Measurements from ENCODE around the gene ROBO2.

The ROBO2 gene

DNA sequence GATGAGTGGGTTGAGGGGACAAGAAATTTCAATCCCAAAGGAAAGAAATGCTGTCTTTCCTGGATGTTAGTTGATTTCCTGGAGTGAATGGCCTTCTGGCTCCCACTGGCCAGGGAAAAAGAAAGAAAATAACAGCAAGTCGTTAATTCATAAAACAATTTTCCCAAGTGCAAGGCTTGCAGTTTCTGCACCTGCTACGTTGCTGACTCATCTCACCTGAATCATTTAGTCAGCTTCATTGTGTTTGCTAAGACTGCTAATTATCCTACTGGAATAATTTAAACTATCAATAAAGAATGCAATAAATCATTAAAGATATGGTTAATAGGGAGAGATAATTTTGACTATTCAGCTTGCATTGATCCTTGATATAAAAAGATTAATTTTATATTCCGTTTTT lies 387.6 kb downstream of the ROBO2 start:
- no peak for DNase-seq

DNA sequence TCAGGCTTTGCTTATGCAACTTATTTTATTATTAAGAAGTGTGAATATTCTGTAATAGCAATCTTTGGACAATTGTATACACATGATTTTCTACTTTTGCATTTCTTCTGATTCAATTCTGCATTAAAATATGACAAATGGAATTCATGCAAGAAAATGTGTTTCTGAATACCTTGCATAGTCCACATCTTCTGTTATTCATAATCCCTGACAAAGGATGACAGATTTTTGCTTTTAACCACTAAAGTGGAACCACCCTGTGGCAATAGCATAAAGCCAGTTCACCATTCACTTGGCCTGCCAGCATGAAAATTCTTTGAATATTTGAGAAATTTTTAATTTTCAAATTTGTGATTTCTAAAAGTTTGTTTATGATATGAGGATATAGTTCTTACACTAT lies 397.0 kb downstream of the ROBO2 start:
- no peak for DNase-seq

DNA sequence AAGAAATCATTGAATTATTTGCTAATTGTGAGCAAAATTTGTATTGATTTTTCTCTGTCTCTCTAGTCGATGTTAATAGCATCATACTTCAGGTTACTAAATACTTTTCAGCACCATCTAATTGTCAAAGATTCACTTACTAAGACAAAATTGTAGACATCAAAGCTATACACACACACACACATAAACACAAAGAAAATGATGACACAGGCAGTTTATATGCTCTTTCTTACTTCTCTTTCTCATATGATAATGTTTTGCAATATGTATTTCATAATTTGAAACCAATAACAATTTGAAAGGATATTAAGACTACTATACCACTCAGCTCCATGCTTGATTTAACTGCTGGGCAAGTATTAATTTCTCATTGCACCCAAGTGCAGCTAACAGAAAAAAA lies 406.2 kb downstream of the ROBO2 start:
- no peak for DNase-seq

DNA sequence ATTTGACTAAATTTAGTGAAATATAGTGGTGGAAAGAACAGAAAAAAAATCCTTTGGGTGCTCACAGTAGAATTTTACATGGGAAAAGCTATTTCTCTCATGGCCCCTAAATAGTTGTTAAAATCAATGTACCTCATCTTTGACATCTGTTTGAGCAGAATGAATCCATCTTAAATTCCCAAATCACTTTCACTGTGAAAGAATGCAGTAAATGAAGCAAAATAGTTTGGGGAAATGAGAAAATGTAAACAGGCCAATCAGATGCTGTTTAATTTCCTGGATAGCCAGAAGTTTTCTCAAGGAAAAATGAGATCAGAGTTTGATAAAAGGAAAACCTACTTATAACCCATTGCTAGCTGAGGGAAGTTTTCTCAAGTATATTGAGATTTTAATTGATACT lies 406.9 kb downstream of the ROBO2 start:
- DNase-seq, result no peak

DNA sequence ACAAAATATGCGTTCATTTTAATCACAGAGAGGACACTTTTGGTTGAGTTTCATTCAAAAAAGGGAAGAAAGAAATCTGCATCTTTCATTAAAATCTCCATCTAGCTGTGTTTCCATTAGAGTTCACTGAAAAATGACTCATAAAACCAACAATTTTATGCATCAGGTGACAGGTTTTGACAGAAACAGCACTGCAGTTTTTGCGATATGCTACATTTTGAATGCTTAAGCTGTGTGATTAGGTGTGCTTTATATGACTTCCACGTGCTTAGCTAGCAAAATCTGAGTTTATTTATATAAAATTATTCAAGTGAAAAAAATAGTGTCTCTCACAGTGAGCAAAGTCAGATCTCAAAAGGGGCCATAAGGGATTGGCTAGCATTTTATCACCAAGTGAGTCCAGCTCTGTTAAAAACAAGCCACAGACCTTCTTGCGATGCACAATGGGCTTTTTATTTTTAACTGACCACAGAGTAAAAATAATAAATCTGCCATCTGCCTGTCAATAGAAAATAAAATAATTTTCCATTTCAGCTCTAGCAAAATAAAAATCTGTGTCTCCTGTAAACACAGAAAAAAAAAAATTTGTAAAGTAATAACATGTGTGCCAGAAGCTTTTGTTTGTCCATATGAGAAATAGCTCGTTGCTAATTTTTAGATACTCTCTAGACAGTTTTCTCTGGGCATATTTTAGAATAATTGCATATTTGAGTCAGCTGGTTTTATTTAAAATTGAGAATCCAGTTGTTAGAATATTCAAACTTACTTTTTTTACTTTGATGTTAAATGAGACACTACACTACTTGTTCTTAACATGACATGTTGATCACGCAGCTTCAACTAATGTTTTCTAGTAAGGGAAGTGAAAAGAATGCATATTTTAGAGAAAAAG lies 409.8 kb downstream of the ROBO2 start:
- DNase-seq, result no peak

DNA sequence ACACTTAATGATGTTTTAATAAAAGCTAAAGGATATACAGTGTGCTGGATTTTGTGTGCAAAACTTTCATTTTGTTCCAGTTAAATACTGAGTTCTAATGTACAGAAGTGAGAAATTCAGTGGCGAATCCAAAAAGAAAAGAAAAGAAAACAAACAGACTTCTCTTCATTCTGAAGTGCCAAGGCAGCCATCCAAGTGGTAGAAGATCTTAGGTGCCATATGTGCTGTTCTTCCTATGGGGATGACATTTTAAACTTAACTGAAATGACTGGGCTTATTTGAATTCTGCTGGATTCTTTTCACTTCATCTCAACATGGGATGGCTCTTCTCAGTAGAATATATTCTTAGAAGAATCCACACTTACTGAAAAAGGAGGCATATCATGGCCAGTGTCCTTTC lies 416.5 kb downstream of the ROBO2 start:
- no peak for DNase-seq

DNA sequence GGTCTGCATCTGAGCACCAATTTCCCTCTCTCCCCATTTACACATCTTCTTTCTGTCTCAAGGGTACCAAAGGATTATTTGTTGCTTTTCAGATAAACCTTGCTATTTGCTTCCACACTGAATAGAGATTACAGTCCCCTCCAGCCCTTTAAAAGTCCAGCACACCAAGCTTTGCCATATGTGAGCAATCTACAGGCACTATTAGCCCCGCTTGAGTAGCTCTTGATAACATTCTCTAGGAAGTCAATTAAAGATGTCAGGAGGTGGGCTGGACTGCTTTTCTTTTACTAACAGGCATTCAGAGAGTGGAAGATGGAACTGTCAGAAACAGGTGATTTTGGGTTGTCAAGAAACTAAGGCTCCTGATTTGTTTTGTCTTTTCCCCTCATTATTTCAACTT lies 417.0 kb downstream of the ROBO2 start:
- no peak for DNase-seq

DNA sequence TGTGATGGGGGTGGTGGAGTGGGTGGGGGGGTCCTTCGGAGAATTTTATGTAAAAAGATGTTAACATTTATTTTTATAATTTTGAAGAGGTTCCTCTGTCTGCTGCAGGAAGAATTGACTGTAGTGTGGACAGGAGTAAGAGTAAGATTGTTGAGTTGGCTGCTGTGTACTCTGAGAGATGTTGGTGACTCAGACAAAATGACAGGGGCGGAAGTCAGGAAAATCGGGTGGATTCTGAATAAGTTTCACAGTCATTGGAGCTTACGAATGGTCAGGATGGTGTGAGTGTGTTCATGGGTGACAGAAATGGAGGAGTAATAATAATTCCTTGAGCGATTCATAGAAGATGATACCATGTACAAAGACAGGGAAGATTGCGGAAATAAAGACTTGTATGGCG lies 420.0 kb downstream of the ROBO2 start:
- DNase-seq, result no peak

DNA sequence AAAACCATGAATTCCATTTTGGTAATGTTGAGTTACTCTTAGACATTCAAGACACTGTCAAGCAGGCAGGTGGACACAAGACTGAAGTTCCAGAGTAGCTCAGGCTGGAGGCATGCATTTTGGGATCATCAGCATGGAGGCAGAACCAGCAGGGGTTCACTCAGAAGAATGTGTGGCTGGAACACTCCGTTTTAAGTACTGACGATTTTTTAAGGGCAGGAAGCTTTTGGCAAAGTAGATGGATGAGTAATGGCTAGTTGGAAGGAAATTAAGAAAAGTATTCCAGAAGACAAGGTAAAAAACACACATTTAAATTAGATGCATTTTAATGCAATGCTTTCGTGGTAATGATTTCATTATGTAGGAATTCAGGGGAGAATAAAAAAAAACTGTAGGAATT lies 420.4 kb downstream of the ROBO2 start:
- no peak for DNase-seq

DNA sequence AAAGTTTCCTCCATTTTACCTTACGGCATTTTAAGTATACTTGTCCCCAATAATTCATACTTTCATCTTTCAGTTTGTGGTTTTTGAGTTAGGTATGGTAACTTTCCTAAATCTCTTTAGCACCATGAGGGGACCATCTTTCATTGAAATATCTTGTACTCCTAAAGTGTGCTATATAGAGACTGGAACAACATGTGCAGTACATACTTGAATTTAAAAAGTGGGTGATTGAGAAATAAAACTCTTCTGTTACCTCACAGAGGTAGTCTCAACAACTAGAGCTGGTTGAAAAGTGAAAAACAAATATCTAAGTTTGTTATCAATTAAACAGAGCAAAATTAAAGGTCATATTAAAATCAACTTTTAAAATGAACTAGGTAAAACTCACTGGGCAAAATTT lies 423.1 kb downstream of the ROBO2 start:
- DNase-seq, result no peak

DNA sequence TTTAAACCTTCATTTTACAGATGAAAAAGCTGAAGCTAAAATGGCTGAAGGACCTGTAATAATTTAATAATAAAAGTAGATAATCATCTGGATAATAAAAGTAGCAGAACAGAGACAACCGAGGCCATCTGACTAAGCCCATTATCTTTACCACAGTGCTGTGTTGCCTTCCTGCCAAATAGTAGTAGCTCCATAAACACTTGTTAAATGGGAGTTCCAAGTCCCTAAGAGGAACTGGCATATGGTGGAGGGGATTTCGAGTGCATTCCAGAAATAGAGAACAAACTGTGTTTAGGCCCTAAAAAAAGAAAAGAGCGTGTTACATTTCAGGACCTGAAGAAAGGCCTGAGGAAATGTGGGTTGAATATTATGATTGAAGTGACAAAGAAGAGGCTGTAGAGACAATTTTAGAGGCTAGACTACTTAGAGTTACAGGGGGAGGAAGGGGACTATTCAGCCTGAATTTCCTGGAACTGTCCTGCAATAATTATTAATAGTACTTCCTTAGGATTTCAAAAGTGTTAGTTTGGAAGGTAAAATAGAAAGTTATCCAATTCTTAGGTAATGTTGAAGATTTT lies 424.3 kb downstream of the ROBO2 start:
- DNase-seq, result no peak

DNA sequence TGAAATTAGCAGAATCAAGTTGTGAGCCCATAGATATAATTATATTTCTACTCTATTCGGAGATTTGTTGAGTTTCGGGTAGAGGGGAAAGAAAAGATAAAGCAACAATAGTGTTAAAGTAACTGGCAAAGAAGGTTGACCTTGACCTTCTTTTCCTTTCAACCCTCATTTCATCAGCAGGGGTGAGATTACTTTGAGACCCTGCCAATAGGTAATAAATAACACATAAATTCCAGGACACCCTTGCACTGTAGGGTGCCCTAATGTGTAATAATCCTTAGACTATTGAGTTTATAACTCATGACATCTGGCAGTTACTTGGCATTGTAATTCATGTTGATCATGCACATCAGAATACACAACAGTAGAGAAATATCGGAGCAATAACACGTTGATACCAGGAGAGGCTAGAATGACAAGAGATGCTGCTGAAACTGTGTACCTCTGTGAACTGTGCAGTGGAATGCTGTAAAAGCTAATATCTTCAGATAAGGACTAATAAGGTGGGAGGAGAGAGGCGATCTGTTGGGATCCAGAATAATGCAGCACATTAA lies 426.7 kb downstream of the ROBO2 start:
- DNase-seq, result no peak

DNA sequence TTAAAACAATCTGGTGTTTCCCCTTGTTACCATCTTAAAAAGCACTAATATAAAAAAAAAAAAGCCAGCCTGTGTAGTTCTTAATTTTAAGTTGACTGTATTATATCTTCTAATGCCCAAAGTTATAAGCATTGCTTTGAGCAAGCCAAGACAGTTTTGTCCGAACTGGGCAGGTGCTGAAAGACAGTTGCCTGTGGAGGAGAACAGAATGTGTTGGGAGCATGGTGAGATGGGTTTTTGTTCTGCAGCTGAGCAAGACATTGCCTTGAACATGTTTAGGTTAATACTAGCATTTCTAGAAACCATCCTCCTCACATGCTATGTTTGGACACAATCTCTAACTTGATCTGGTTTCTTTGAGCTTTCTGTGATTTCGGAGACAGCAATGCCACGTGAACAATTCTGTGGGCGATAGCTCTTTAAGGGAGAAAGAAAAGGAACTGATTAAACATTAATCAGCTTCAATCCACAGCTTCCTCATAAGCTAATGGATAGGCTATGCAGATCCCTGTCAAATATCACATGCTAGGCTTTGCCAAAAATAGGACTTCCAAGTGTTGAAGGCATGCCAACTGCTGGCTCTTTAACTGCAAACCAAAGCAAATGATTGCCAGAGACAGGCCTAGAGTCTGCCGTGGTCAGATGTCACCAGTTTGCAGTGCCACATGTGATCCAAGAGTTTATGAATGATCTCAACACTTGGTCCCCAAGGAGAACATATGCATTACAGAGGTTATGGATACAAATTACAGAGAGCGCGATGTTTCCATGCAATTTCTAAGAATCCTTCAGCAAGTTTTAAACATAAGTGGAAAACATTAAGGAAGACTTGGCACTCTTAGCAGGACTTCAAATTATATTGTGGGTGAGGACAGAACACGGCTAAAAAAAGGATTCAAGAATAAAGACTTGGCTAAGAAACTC lies 428.1 kb downstream of the ROBO2 start:
- DNase-seq, result peak; percentile 3

DNA sequence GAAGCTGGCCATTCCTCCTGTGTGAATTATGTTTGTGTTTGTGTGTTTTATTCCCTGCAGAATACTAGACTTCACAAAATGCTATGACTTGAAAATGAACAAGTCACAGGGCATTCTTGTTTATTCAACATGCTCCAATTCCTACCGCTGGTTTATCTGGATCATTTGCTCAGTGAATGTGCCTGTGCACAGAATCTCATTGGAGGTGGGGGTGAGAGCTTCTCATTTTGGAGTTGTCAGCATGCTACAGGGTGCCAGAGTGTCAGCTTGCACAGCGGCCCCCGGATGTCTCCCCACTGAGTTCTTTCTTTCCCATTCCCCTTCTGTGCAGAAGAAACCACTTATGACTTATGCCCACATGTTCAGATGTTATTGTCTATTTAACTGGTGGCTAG lies 428.7 kb downstream of the ROBO2 start:
- DNase-seq, result no peak

DNA sequence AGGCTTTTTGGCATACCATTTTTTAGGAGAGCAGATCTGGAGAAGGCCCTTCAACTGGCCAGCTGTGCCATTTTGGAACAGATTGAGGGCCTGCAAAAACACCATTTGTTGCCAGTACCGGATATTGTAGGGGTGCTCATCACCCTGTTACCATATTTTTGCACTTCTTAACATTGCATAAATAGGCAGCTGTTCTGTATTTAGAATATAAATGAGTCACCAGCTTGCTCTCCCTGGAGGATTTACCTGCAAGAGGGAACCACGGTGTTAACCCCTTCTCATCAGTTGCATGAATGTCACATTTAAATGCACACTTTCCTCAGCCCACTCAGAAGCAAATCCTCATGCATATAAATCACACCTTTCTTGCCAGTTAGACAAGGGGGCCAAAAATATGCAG lies 435.6 kb downstream of the ROBO2 start:
- no peak for DNase-seq

DNA sequence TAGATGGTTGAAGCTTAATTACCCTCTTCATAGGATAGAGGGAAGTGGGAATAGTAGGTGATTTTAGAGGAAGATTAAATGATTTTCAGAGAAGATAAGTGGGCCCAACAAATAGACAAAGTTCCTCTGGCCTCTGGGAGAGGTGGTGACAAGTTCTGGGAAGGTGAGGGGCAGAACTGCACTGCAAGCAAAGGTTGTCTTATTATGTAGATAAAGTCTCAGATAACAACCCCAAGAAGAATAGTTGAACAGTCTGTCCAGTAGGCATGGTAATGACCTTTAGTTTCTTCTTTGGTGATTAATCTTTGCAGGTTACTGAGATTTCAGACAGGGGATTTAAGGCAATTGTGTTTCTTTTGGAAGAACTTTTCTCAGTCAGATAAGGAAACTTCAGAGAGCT lies 439.1 kb downstream of the ROBO2 start:
- no peak for DNase-seq

DNA sequence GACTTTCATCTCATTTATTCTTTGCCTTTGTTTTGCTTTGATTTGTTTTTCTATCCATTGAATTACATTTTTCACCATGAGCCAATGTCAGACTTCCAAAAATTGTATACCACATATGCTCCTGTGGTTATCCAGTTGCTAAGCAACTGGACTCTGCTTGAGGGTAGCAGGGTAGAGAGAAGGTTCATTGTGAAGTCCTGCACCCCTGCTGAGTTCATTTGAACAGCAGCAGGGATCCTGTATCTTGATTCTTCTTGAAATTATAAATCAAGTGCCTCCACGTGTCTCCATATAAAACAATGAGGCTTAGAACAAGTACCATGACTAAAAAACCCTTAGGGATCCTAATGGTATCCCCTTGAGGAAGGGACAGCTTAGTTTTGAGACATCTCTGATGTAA lies 449.3 kb downstream of the ROBO2 start:
- DNase-seq, result no peak

DNA sequence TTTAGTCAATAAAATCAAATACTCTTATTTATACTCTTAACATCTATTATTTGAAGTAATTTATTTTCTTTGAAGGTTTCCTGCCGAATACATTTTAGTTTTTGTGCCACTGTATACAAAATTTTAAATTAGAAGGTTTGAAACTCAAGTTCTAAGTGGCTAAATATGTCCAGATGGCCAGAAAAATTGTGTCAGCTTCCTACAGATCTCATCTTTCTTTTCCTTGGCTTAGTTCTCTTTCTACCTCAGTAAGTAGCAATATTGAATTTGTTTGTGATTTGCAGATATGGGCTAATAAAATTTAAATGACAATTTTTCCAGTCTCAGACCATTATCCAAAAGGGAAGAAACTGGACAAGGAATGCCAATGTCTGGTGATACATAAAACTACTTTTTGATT lies 452.1 kb downstream of the ROBO2 start:
- DNase-seq, result no peak

DNA sequence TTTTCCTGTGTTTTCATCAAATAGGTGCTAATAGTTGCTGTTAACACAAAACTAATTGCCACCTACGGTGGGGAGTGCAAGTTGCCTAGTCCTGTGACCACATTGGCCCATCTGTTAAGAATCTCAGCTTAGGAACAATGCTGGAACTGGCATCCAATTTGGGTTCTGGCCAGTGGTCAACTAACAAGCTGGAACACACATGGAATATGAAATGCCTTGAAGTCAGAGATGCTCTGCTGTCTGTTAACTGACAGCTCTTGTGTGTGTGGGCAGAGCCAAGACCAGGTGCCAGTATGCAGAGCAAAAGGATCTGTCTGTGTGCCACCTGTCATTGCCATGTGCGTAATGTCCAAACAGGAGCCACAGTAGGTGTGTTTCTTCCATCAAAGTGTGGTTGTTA lies 460.8 kb downstream of the ROBO2 start:
- DNase-seq, result no peak

DNA sequence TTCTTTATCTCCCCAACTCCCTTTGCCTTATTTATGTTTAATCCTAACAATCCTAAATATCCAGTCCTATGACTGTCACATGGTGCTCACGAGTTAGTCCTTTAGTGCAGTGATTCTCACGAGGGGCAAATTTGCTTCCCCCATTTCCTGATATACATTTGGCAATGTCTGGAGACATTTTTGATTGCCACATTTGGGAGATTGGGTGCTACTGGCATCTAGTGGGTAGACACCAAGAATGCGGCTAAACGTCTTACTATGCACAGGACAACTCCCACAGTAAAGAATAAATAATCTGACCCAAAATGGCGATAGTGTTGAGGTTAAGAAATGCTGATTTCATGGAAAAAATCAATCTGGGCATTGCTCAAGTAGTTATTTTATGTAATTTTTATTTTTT lies 466.5 kb downstream of the ROBO2 start:
- DNase-seq, result no peak

DNA sequence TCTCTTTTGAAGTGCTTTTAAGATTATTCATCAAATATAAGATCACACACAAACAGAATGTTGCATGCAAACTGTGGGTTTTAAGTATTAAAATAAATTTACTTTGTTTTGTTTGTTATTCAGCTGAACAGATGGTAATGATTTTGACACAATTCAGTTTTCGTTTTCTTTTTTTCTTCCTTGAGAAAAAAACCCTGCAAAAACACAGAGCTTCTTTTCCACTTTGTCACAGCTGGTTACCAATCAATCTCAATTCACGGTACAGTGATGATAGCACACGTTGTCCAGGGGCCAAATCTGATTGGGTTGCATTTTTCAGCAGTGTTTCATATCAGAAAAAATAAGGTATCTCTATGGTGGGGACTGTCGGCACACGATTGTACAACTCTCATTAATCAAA lies 473.6 kb downstream of the ROBO2 start:
- DNase-seq, result no peak

DNA sequence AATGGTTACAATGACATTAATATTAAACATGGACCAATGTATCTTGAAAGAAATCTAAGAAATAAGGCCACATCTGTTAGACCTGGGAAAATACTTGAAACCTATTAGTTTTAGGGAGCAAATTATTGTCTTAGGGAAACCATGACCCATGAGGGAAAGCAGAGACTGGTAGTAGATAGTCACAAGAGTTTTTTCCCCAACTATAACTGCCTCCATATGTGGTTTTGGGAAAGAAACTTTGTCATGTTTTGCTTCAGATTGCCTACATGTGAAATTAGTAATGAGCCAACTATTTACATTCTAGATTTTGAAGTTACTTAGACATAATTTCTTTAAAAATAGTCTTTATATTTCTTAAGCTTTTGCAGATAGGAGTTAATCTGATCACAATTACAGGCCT lies 474.9 kb downstream of the ROBO2 start:
- no peak for DNase-seq

DNA sequence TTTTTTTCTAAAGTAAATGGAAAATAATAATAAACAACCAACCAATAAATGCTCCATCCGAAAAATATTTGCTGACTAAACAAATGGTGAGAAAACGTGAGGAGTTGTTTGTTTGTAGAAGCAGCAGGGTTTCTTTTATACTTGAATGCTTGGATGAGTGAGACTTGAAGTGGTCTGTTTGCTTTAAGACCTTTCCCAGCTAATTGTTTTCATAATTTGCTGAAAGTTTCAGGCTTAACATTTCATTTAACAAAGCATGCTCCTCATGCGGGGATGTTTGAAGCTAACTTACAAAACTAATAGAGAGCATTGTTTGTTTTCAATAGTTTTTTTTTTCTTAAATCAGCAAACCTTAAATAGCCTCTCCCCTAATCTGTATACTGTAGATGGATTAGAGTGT lies 484.6 kb downstream of the ROBO2 start:
- DNase-seq, result no peak
